B cell (primary cell): Measurements from ENCODE around the gene VAV2. TPM values are rescaled to one million over a fixed set of nuclear protein-coding genes. Genes with fewer than 3 reads are reported as not detected.

Experiments
- ATAC-seq: fragments of 200-7000 bp; cut with Tn5 transposase; one replicate; pipeline ENCODE4 v1.10.0; 2021; ENCODE audit warnings: low read depth, mild to moderate bottlenecking, moderate number of reproducible peaks, moderate library complexity
- CTCF ChIA-PET: fragments of 350-600 bp; sonication (Branson Sonifier 250); formaldehyde crosslinking; loops from one replicate; lab custom pipeline; 2021; ENCODE audit warnings: antibody characterized with exemption, inconsistent platforms; lab: Charles Lee
- POLR2A ChIA-PET: fragments of 350-600 bp; sonication (Branson Sonifier 250); formaldehyde crosslinking; loops from one replicate; lab custom pipeline; 2021; ENCODE audit warnings: antibody characterized with exemption; lab: Charles Lee
- DNase-seq: peaks from one replicate; pipeline ENCODE4 v3.0.0; 2013
- H2AFZ ChIP-seq: 2 replicates; pipeline ENCODE4 v1.6.1; 2012; ENCODE audit warnings: mild to moderate bottlenecking, low read depth, low read length; ENCODE audit not compliant: insufficient read depth, poor library complexity, severe bottlenecking
- H3K27ac ChIP-seq, 2 donors: 1 replicate in 1 of 2; 2 replicates in 1 of 2; pipeline ENCODE4 v1.5.1; 2012 to 2013; ENCODE audit warnings: low read length in 2 of 2, mild to moderate bottlenecking in 2 of 2, moderate library complexity in 1 of 2
- H3K27me3 ChIP-seq, 4 experiments: fragments of 200-600 bp in 1 of 4; sonication (generic) in 1 of 4; replicated peaks in 1 of 4; 1 replicate in 2 of 4; 2 replicates in 2 of 4; pipeline versions ENCODE4 v1.6.1 to v1.7.0; 2013 to 2016; ENCODE audit warnings: low read length in 3 of 4, mild to moderate bottlenecking in 2 of 4, mixed read lengths in 1 of 4, moderate library complexity in 1 of 4; ENCODE audit not compliant: insufficient read depth in 4 of 4, control insufficient read depth in 3 of 4; ENCODE audit errors: control extremely low read depth in 1 of 4
- H3K36me3 ChIP-seq, 2 experiments: replicated peaks in 1 of 2; 1 replicate in 1 of 2; 2 replicates in 1 of 2; pipeline versions ENCODE4 v1.6.1 to v1.7.1; 2013; ENCODE audit warnings: low read length in 1 of 2; ENCODE audit not compliant: insufficient read depth in 2 of 2, control insufficient read depth in 1 of 2; ENCODE audit errors: control extremely low read depth in 1 of 2, extremely low read depth in 1 of 2
- H3K4me1 ChIP-seq, 2 donors: fragments of 200-600 bp in 1 of 2; sonication (generic) in 1 of 2; 1 replicate in 1 of 2; 2 replicates in 1 of 2; pipeline versions ENCODE4 v1.5.1 to v1.6.1; 2013 to 2017; ENCODE audit warnings: low read length in 2 of 2; ENCODE audit not compliant: control insufficient read depth in 2 of 2, insufficient read depth in 2 of 2
- H3K4me2 ChIP-seq: replicated peaks from 2 replicates; pipeline ENCODE3; 2012; ENCODE audit warnings: mild to moderate bottlenecking, low read depth, low read length; ENCODE audit not compliant: poor library complexity, severe bottlenecking
- H3K4me3 ChIP-seq, 5 experiments: fragments of 200-600 bp in 1 of 5; sonication (generic) in 1 of 5; 1 replicate in 3 of 5; 2 replicates in 2 of 5; pipeline versions ENCODE4 v1.5.1 to v1.7.0; 2011 to 2016; ENCODE audit warnings: low read length in 4 of 5, mild to moderate bottlenecking in 4 of 5, low read depth in 2 of 5, control low read depth in 1 of 5, moderate library complexity in 1 of 5; ENCODE audit not compliant: insufficient read depth in 1 of 5; ENCODE audit errors: control extremely low read depth in 1 of 5, extremely low read depth in 1 of 5
- H3K79me2 ChIP-seq: fragments of 200-600 bp; sonication (generic); one replicate; pipeline ENCODE4 v1.6.0; 2016; ENCODE audit warnings: low read length; ENCODE audit not compliant: control insufficient read depth, insufficient read depth
- H3K9ac ChIP-seq: fragments of 200-600 bp; sonication (generic); 2 replicates; pipeline ENCODE4 v1.6.1; 2017; ENCODE audit warnings: mild to moderate bottlenecking, low read length, moderate library complexity
- H3K9me3 ChIP-seq, 3 donors: one replicate each; pipeline versions ENCODE4 v1.6.1 to v1.7.1; 2013; ENCODE audit warnings: low read length in 2 of 3; ENCODE audit not compliant: control insufficient read depth in 2 of 3, insufficient read depth in 1 of 3; ENCODE audit errors: control extremely low read depth in 1 of 3
- H4K20me1 ChIP-seq: 2 replicates; pipeline ENCODE4 v1.6.0; 2012; ENCODE audit warnings: mild to moderate bottlenecking, low read length; ENCODE audit not compliant: insufficient read depth, control insufficient read depth, poor library complexity, severe bottlenecking
- H3K27ac Mint-ChIP-seq: one replicate; pipeline ENCODE4 v1.8.0; 2021; ENCODE audit warnings: mixed read lengths
- H3K27me3 Mint-ChIP-seq: one replicate; pipeline ENCODE4 v1.8.0; 2021; ENCODE audit warnings: mixed read lengths
- H3K4me1 Mint-ChIP-seq: one replicate; pipeline ENCODE4 v1.8.0; 2021; ENCODE audit warnings: mixed read lengths
- H3K4me3 Mint-ChIP-seq: one replicate; pipeline ENCODE4 v1.8.0; 2021; ENCODE audit warnings: mixed read lengths
- H3K9me3 Mint-ChIP-seq: one replicate; pipeline ENCODE4 v1.8.0; 2022; ENCODE audit warnings: mixed read lengths; ENCODE audit not compliant: insufficient read depth
- CTCF ChIP-seq: fragments of 200-600 bp; IDR thresholded peaks from one replicate; pipeline ENCODE4 v1.8.0; 2022; ENCODE audit warnings: antibody characterized with exemption, mild to moderate bottlenecking
- EZH2 ChIP-seq: IDR thresholded peaks from 2 replicates; pipeline ENCODE4 v1.6.1; 2012; ENCODE audit warnings: borderline replicate concordance, low read depth, mild to moderate bottlenecking, moderate library complexity, low read length; ENCODE audit not compliant: insufficient read depth, poor library complexity, severe bottlenecking
- WGBS: methylation state at CpG from one replicate; pipeline ENCODE4 v1.1.5; 2013; ENCODE audit warnings: missing lambda C conversion rate; ENCODE audit not compliant: insufficient coverage; 5-methylcytosine and 5-hydroxymethylcytosine counted together
- intact Hi-C: fragments of 100-400 bp; cut with micrococcal nuclease; formaldehyde crosslinking; loops from one replicate; pipeline ENCODE4 v1.10.0; 2022
- polyA plus RNA-seq: library from polyadenylated mRNA; depleted of rRNA; stranded (reverse); fragments of >200 nt; gene quantifications from 2 replicates; pipeline ENCODE4 v1.2.3, GENCODE V29; 2012
- total RNA-seq, 2 donors: library from RNA; stranded (reverse); fragments of 120-200 nt in 1 of 2; gene quantifications; 1 replicate in 1 of 2; 2 replicates in 1 of 2; pipeline versions ENCODE4 v1.2.3 to v1.2.4, GENCODE V29; 2013 to 2022

VAV2 gene
- total and polyA plus RNA-seq, 2 donors (not counting 1 experiment from before 2014, with no cell fraction given): 34.4 to 128 TPM

- no peak overlapping the region for H3K4me3 Mint-ChIP-seq
- H3K9me3 ChIP-seq: peaks cover 0 to 9% (median 0%) of the 10 kb centered on the region in 3 donors
- no peaks in the 10 kb centered on the region for H3K27me3 ChIP-seq
- no peak overlapping the region for H2AFZ ChIP-seq
- peaks cover 29% of the 10 kb centered on the region for H3K4me1 Mint-ChIP-seq
- no peak overlapping the region for H3K27ac Mint-ChIP-seq
- ATAC-seq (no peak), DNase-seq (no peak)
- peaks cover 3 to 51% of the 10 kb centered on the region in 2 experiments for H3K36me3 ChIP-seq
- 94% methylated on average over 13 of the region's 14 CpGs for WGBS
- no peak overlapping the region for H3K27ac ChIP-seq
- H3K9me3 Mint-ChIP-seq: no peaks in the 10 kb centered on the region
- H3K4me2 ChIP-seq: no peak overlapping the region
- peaks cover 0 to 10% of the 10 kb centered on the region in 2 donors for H3K4me1 ChIP-seq
- peaks cover 97% of the 10 kb centered on the region for H4K20me1 ChIP-seq
- no peak overlapping the region for H3K4me3 ChIP-seq
- intact Hi-C loops: no loop called here
- POLR2A ChIA-PET: no interaction called here
- CTCF ChIA-PET: no interaction called here
- no peaks in the 10 kb centered on the region for H3K27me3 Mint-ChIP-seq
- H3K79me2 ChIP-seq: peaks cover 99% of the 10 kb centered on the region
- TF ChIP-seq EZH2 (no peak), CTCF (no peak)
- H3K9ac ChIP-seq: no peak overlapping the region
These were observed 53.4 kb downstream of the VAV2 start for GRCh38 chr9:133938753-133939152.

GRCh38 chr9:133938086-133938485, 54.0 kb downstream of the VAV2 start:
- Mint-ChIP-seq H3K27ac (no peak overlapping the region), H3K27me3 (no peaks in the 10 kb centered on the region), H3K4me1 (peaks cover 32% of the 10 kb centered on the region), H3K4me3 (no peak overlapping the region), H3K9me3 (no peaks in the 10 kb centered on the region)
- ChIA-PET POLR2A (no interaction called here), CTCF (no interaction called here)
- TF ChIP-seq EZH2 (no peak), CTCF (no peak)
- H3K9ac ChIP-seq: no peak overlapping the region
- H3K4me3 ChIP-seq: no peak overlapping the region
- no peak for ATAC-seq
- intact Hi-C loops: no loop called here
- H2AFZ ChIP-seq: no peak overlapping the region
- no peak for DNase-seq
- H3K79me2 ChIP-seq: peaks cover 99% of the 10 kb centered on the region
- no peak overlapping the region for H3K27ac ChIP-seq
- no peak overlapping the region for H3K4me2 ChIP-seq
- no peaks in the 10 kb centered on the region for H3K27me3 ChIP-seq
- peaks cover 0 to 10% of the 10 kb centered on the region in 2 donors for H3K4me1 ChIP-seq
- peaks cover 97% of the 10 kb centered on the region for H4K20me1 ChIP-seq
- peaks cover 0 to 9% (median 0%) of the 10 kb centered on the region in 3 donors for H3K9me3 ChIP-seq
- peaks cover 3 to 57% of the 10 kb centered on the region in 2 experiments for H3K36me3 ChIP-seq
- WGBS: 97% methylated on average over 10 of the region's 10 CpGs
